IMR-90 (cell line): ENCODE results near the gene CHST8. TPM values are rescaled to one million over a fixed set of nuclear protein-coding genes. Genes with fewer than 3 reads are reported as not detected.
A peak's percentile ranks its signal among the peaks of the same experiment; 100 is the strongest.

Experiments used
- ATAC-seq: fragments of 200-7000 bp; cut with Tn5 transposase; 2 replicates; pipeline ENCODE4 v1.9.1; 2020; ENCODE audit warnings: low read depth, mild to moderate bottlenecking, moderate library complexity
- BruUV-seq: library from RNA; stranded (reverse); fragments of 400-500 nt; replicated peaks from 2 replicates; lab custom pipeline; 2021; lab: Mats Ljungman, UMichigan
- CTCF ChIA-PET: fragments of 300-600 bp; formaldehyde crosslinking; extraction: SDS; loops from one replicate; lab custom pipeline; 2021; ENCODE audit warnings: antibody characterized with exemption; lab: Yijun Ruan, JAX
- POLR2A ChIA-PET: fragments of 300-600 bp; sonication (Branson Sonifier 250); formaldehyde crosslinking; loops from one replicate; lab custom pipeline; 2022; ENCODE audit warnings: antibody characterized with exemption; ENCODE audit not compliant: unreplicated experiment; lab: Charles Lee
- DNase-seq: peaks from one replicate; pipeline ENCODE4 v3.0.0; 2013
- H2AFZ ChIP-seq: replicated peaks from 2 replicates; pipeline ENCODE3; 2013; ENCODE audit warnings: low read length, mild to moderate bottlenecking; ENCODE audit not compliant: poor library complexity
- H2AK5ac ChIP-seq: 2 replicates; pipeline ENCODE4 v1.6.1; 2013; ENCODE audit warnings: low read depth, low read length, inconsistent platforms
- H2AK9ac ChIP-seq: replicated peaks from 2 replicates; pipeline ENCODE3; 2013; ENCODE audit warnings: mild to moderate bottlenecking, low read depth, low read length, moderate library complexity; ENCODE audit not compliant: poor library complexity
- H2BK120ac ChIP-seq: 2 replicates; pipeline ENCODE4 v1.6.1; 2013; ENCODE audit warnings: low read depth, low read length, inconsistent platforms
- H2BK15ac ChIP-seq: 3 replicates; pipeline ENCODE4 v1.6.1; 2013; ENCODE audit warnings: low read depth, low read length, inconsistent platforms
- H2BK20ac ChIP-seq: 2 replicates; pipeline ENCODE4 v1.6.1; 2013; ENCODE audit warnings: low read depth, mild to moderate bottlenecking, inconsistent platforms, low read length, moderate library complexity
- H2BK5ac ChIP-seq: 2 replicates; pipeline ENCODE4 v1.6.1; 2013; ENCODE audit warnings: mild to moderate bottlenecking, low read depth, low read length, inconsistent platforms; ENCODE audit not compliant: poor library complexity, severe bottlenecking
- H3K14ac ChIP-seq: replicated peaks from 2 replicates; pipeline ENCODE4 v1.6.1; 2013; ENCODE audit warnings: low read depth, low read length, inconsistent platforms
- H3K18ac ChIP-seq: 2 replicates; pipeline ENCODE4 v1.6.1; 2013; ENCODE audit warnings: low read depth, low read length, control low read depth
- H3K23ac ChIP-seq: 2 replicates; pipeline ENCODE4 v1.6.1; 2013; ENCODE audit warnings: low read depth, low read length, inconsistent platforms
- H3K27ac ChIP-seq: 2 replicates; pipeline ENCODE4 v1.5.1; 2013; ENCODE audit warnings: mild to moderate bottlenecking, control low read depth, low read length; ENCODE audit not compliant: insufficient read depth
- H3K27me3 ChIP-seq: 2 replicates; pipeline ENCODE4 v1.6.1; 2013; ENCODE audit warnings: low read length; ENCODE audit not compliant: control insufficient read depth, insufficient read depth
- H3K36me3 ChIP-seq: 2 replicates; pipeline ENCODE4 v1.6.1; 2013; ENCODE audit warnings: low read length, mixed read lengths; ENCODE audit not compliant: control insufficient read depth, insufficient read depth
- H3K4ac ChIP-seq: 2 replicates; pipeline ENCODE4 v1.6.1; 2013; ENCODE audit warnings: low read depth, low read length, inconsistent platforms
- H3K4me1 ChIP-seq: 2 replicates; pipeline ENCODE4 v1.6.1; 2013; ENCODE audit warnings: low read length, mixed read lengths; ENCODE audit not compliant: control insufficient read depth, insufficient read depth
- H3K4me2 ChIP-seq: 2 replicates; pipeline ENCODE4 v1.6.1; 2013; ENCODE audit warnings: low read depth, mild to moderate bottlenecking, control low read depth, low read length, moderate library complexity
- H3K4me3 ChIP-seq: 2 replicates; pipeline ENCODE4 v1.5.1; 2013; ENCODE audit warnings: low read depth, mild to moderate bottlenecking, control low read depth, low read length, moderate library complexity; ENCODE audit not compliant: insufficient read depth
- H3K56ac ChIP-seq: 2 replicates; pipeline ENCODE4 v1.6.1; 2013; ENCODE audit warnings: low read length, inconsistent platforms; ENCODE audit not compliant: insufficient read depth; ENCODE audit errors: extremely low read depth
- H3K79me1 ChIP-seq, 2 experiments: 2 replicates each; pipeline ENCODE4 v1.6.1; 2013; ENCODE audit warnings: low read length in 2 of 2, inconsistent platforms in 1 of 2, low read depth in 1 of 2
- H3K9ac ChIP-seq: 2 replicates; pipeline ENCODE4 v1.6.1; 2013; ENCODE audit warnings: low read depth, low read length, control low read depth
- H3K9me1 ChIP-seq: 2 replicates; pipeline ENCODE4 v1.6.1; 2013; ENCODE audit warnings: low read length, inconsistent platforms; ENCODE audit not compliant: insufficient read depth
- H3K9me3 ChIP-seq: 2 replicates; pipeline ENCODE4 v1.6.1; 2013; ENCODE audit warnings: low read length; ENCODE audit not compliant: control insufficient read depth, insufficient read depth
- H4K20me1 ChIP-seq: 2 replicates; pipeline ENCODE4 v1.6.1; 2013; ENCODE audit warnings: low read length, inconsistent platforms; ENCODE audit not compliant: insufficient read depth
- H4K5ac ChIP-seq: 2 replicates; pipeline ENCODE4 v1.6.1; 2013; ENCODE audit warnings: mild to moderate bottlenecking, low read depth, low read length, control low read depth
- H4K8ac ChIP-seq, 2 experiments: 2 replicates each; pipeline ENCODE4 v1.6.1; 2013; ENCODE audit warnings: low read depth in 2 of 2, low read length in 2 of 2, control low read depth in 1 of 2, inconsistent platforms in 1 of 2
- H4K91ac ChIP-seq: 2 replicates; pipeline ENCODE4 v1.6.1; 2013; ENCODE audit warnings: low read depth, low read length, inconsistent platforms; ENCODE audit not compliant: insufficient read depth
- BHLHE40 ChIP-seq: fragments of 150-350 bp; IDR thresholded peaks from 2 replicates; pipeline ENCODE4 v1.6.1; 2016; ENCODE audit warnings: mild to moderate bottlenecking, low read depth, low read length
- CHD1 ChIP-seq: IDR thresholded peaks from 2 replicates; pipeline ENCODE4 v1.6.1; 2012; ENCODE audit warnings: low read depth, low read length, improper control_type of control experiment
- CTCF ChIP-seq: conservative IDR thresholded peaks from 2 replicates; pipeline ENCODE4 v1.5.1; 2012; ENCODE audit warnings: mild to moderate bottlenecking, low read depth, low read length, improper control_type of control experiment
- ELK1 ChIP-seq: fragments of 150-350 bp; IDR thresholded peaks from 2 replicates; pipeline ENCODE4 v1.6.1; 2016; ENCODE audit warnings: low read depth, mild to moderate bottlenecking, low read length, moderate library complexity, borderline replicate concordance
- FOS ChIP-seq: fragments of 150-350 bp; IDR thresholded peaks from 2 replicates; pipeline ENCODE4 v1.6.1; 2016; ENCODE audit warnings: low read depth, low read length
- MAZ ChIP-seq: IDR thresholded peaks from 2 replicates; pipeline ENCODE4 v1.6.1; 2012; ENCODE audit warnings: low read depth, mild to moderate bottlenecking, low read length, improper control_type of control experiment, moderate library complexity, borderline replicate concordance
- MXI1 ChIP-seq: IDR thresholded peaks from 2 replicates; pipeline ENCODE4 v1.6.1; 2012; ENCODE audit warnings: low read depth, mild to moderate bottlenecking, low read length, moderate library complexity, borderline replicate concordance
- RAD21 ChIP-seq: IDR thresholded peaks from 2 replicates; pipeline ENCODE4 v1.6.1; 2012; ENCODE audit warnings: low read length, improper control_type of control experiment
- RCOR1 ChIP-seq: IDR thresholded peaks from 2 replicates; pipeline ENCODE4 v1.6.1; 2012; ENCODE audit warnings: mild to moderate bottlenecking, low read length, improper control_type of control experiment; ENCODE audit not compliant: insufficient replicate concordance
- RFX5 ChIP-seq: IDR thresholded peaks from 2 replicates; pipeline ENCODE4 v1.8.0; 2012; ENCODE audit warnings: low read depth, mild to moderate bottlenecking, low read length, moderate library complexity
- SMC3 ChIP-seq: fragments of 150-350 bp; IDR thresholded peaks from 2 replicates; pipeline ENCODE4 v1.6.1; 2016; ENCODE audit warnings: low read depth, mild to moderate bottlenecking, antibody characterized with exemption, low read length, moderate library complexity
- WGBS, 2 experiments: methylation state at CpG; one replicate each; pipeline versions ENCODE4 v1.1.5 to v1.1.7; 2013; ENCODE audit warnings: missing lambda C conversion rate in 2 of 2; ENCODE audit not compliant: insufficient read length in 1 of 2; ENCODE audit errors: extremely low coverage in 2 of 2; 5-methylcytosine and 5-hydroxymethylcytosine counted together
- dilution Hi-C: fragments of 300-500 bp; cut with HindIII; formaldehyde crosslinking; loops from one replicate; pipeline ENCODE4 v1.14.3; 2018; ENCODE audit warnings: low sequenced_read_pairs; ENCODE audit not compliant: unreplicated experiment
- in situ Hi-C: fragments of 300-500 bp; cut with MboI; formaldehyde crosslinking; loops from 3 replicates; pipeline ENCODE4 v1.14.3; 2019; ENCODE audit warnings: low sequenced_read_pairs, inconsistent platforms, mixed read lengths
- intact Hi-C: fragments of 100-400 bp; cut with micrococcal nuclease; formaldehyde crosslinking; loops from 2 replicates; pipeline ENCODE4 v1.10.0; 2022
- polyA plus RNA-seq, 3 experiments: library from polyadenylated mRNA; depleted of rRNA; stranded (reverse); fragments of >200 nt; gene quantifications; 2 replicates each; pipeline ENCODE4 v1.2.3, GENCODE V29; 2012; ENCODE audit warnings: low replicate concordance in 1 of 3
- total RNA-seq: library from RNA; depleted of rRNA; stranded (reverse); fragments of >200 nt; gene quantifications from 2 replicates; pipeline ENCODE4 v1.2.3, GENCODE V29; 2012
- TF ChIP-seq, protein P1 (sequence below): fragments of 150-350 bp; IDR thresholded peaks from 2 replicates; pipeline ENCODE4 v1.6.1; 2017; ENCODE audit warnings: mild to moderate bottlenecking, antibody characterized with exemption, low read length, low read depth

Gene CHST8
- total and polyA plus RNA-seq, 2 of the 4 experiments (the other 2 are of a cell fraction), result not detected

- in situ Hi-C loops, result loop anchor here (25.0 kb wide), 1 partner anchor 552 kb away; no protein-coding TSS in a partner anchor
- peak overlapping the region; percentile 25; the same call in 1 of the 3 replicates for H2BK15ac ChIP-seq
- BruUV-seq, result no TSS peak
- H3K9me1 ChIP-seq, result peaks cover 20% of the 10 kb centered on the region
- no peak overlapping the region for H2BK5ac ChIP-seq
- TF ChIP-seq, protein P1, sequence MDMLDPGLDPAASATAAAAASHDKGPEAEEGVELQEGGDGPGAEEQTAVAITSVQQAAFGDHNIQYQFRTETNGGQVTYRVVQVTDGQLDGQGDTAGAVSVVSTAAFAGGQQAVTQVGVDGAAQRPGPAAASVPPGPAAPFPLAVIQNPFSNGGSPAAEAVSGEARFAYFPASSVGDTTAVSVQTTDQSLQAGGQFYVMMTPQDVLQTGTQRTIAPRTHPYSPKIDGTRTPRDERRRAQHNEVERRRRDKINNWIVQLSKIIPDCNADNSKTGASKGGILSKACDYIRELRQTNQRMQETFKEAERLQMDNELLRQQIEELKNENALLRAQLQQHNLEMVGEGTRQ, result no peak
- TF ChIP-seq CHD1 (no peak), MAZ (no peak), BHLHE40 (no peak), RCOR1 (no peak), SMC3 (no peak), RAD21 (no peak), MXI1 (no peak), CTCF (no peak), ELK1 (no peak), RFX5 (no peak), FOS (no peak)
- 0 out of 2 replicates have a peak overlapping the region, but pooled peaks have one; percentile 28 for H3K23ac ChIP-seq
- ATAC-seq, result peak; percentile 76
- ChIA-PET POLR2A (interaction anchor here (0.6 kb wide), 1 partner anchor 106 kb away, joined by 13 read pairs; no protein-coding TSS in a partner anchor), CTCF (interaction anchor here (1.2 kb wide), 1 partner anchor 213 kb away, joined by 5 read pairs; no protein-coding TSS in a partner anchor)
- H3K27me3 ChIP-seq, result peaks cover 3% of the 10 kb centered on the region
- peak overlapping the region; percentile 71 for H2BK20ac ChIP-seq
- H3K18ac ChIP-seq, result no peak overlapping the region
- H3K9me3 ChIP-seq, result no peaks in the 10 kb centered on the region
- H3K4me3 ChIP-seq, result no peak overlapping the region
- H3K9ac ChIP-seq, result no peak overlapping the region
- H3K4me1 ChIP-seq, result peaks cover 6% of the 10 kb centered on the region
- WGBS, 2 experiments, result 71% methylated on average over 2 of the region's 6 CpGs; no CpG with 5 or more reads in 1 of the 2 experiments
- H3K4ac ChIP-seq, result peak overlapping the region; percentile 61
- no peak overlapping the region for H3K14ac ChIP-seq
- DNase-seq, result peak; percentile 70
- H2BK120ac ChIP-seq, result peak overlapping the region; percentile 35
- peak overlapping the region; percentile 47 for H2AFZ ChIP-seq
- H3K79me1 ChIP-seq, result no peaks in the 10 kb centered on the region; a peak in 1 of 4 replicates
- no peak overlapping the region for H3K27ac ChIP-seq
- H4K91ac ChIP-seq, result peak overlapping the region; percentile 26; the same call in 1 of the 2 replicates
- no peak overlapping the region for H3K56ac ChIP-seq
- peak overlapping the region in 1 of 2 experiments; percentile 52; a peak in 1 of 4 replicates for H4K8ac ChIP-seq
- no peaks in the 10 kb centered on the region for H4K20me1 ChIP-seq
- dilution Hi-C loops, result no loop called here
- peak overlapping the region; percentile 52; the same call in 1 of the 2 replicates for H2AK5ac ChIP-seq
- H3K4me2 ChIP-seq, result no peak overlapping the region
- H4K5ac ChIP-seq, result no peak overlapping the region
- H3K36me3 ChIP-seq, result no peaks in the 10 kb centered on the region
- peak overlapping the region; percentile 55 for H2AK9ac ChIP-seq
- intact Hi-C loops, result no loop called here
Observed at GRCh38 chr19:33785795-33786194, 164.0 kb downstream of the CHST8 start.
